Measurements from ENCODE around the gene FAT3. TPM values are rescaled to one million over a fixed set of nuclear protein-coding genes. Genes with fewer than 3 reads are reported as not detected.

Gene FAT3
- total RNA-seq, 1 experiment from 2014 or later, result 0.33 TPM

DNA sequence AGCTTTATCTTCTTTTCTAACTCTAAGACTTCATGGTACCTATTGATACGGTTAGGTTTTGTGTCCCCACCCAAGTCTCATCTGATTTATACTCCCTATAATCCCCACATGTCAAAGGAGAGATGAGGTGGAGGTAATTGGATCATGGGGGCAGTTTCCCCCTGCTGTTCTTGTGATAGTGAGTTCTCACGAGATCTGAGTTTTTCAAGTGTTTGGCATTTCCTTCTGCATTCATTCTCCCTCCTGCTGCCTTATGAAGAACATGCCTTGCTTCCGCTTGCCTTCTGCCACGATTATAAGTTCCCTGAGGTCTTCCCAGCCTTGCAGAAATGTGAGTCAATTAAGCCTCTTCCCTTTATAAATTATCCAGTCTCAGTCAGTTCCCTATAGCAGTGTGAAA, 5.1 kb upstream of the FAT3 start:
- H3K9me3 ChIP-seq (ENCODE audit: control insufficient read depth, insufficient read depth, low read depth, low read length), result no peaks in the 10 kb centered on the region
- H3K27me3 ChIP-seq (ENCODE audit: control insufficient read depth, insufficient read depth, low read length), result peaks cover 29% of the 10 kb centered on the region
- TF ChIP-seq TCF7L2 (IDR thresholded peaks at IDR 0.05; ENCODE audit: low read depth, low read length), result no peak
- TF ChIP-seq SIN3A (IDR thresholded peaks at IDR 0.05; ENCODE audit: borderline replicate concordance, insufficient read depth, low read depth, low read length), result no peak
- ChIA-PET POLR2A (no interaction called here), CTCF (no interaction called here)
- intact Hi-C loops (cut with micrococcal nuclease; ENCODE audit: unreplicated experiment), result no loop called here
- no peak overlapping the region for H3K27ac ChIP-seq (ENCODE audit: low read length)
- no TSS peak for BruUV-seq (replicated peaks)
- ATAC-seq (no peak), DNase-seq (ENCODE audit: low read depth, low spot score) (no peak)
- H3K4me1 ChIP-seq (ENCODE audit: control insufficient read depth, insufficient read depth, low read length), result no peaks in the 10 kb centered on the region
- no peaks in the 10 kb centered on the region for H3K36me3 ChIP-seq (ENCODE audit: control insufficient read depth, insufficient read depth, low read length)
- in situ Hi-C loops (cut with HindIII; ENCODE audit: low pct_unique_long_range_greater_than_20kb, low sequenced_read_pairs), result no loop called here
- H3K4me3 ChIP-seq (ENCODE audit: low read depth in 2 of 2, low read length in 2 of 2), result no peak overlapping the region

DNA sequence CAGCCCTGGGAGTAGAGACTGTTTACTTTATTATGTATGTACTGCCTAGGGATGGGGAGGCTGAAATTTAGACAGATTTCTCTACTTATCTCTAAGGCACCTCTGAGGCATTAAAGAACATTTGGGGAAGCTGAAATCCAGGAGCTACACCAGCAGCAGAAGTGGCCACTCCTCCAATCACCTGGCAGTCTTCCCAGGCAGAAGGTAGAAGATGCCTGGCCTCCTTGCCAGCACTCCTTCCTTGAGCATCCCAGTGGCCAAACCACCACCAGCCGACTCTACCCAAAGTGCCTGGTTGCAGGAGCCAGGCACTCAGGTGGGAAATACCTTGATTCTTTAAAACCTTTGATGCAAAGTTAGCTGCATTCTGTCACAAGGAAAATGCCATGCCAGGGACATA, 1.9 kb upstream of the FAT3 start:
- Histone ChIP-seq H3K27ac (ENCODE audit: low read length) (no peak overlapping the region), H3K9me3 (ENCODE audit: control insufficient read depth, insufficient read depth, low read depth, low read length) (no peaks in the 10 kb centered on the region), H3K36me3 (ENCODE audit: control insufficient read depth, insufficient read depth, low read length) (no peaks in the 10 kb centered on the region), H3K4me3 (ENCODE audit: low read depth in 2 of 2, low read length in 2 of 2) (no peak overlapping the region), H3K27me3 (ENCODE audit: control insufficient read depth, insufficient read depth, low read length) (peaks cover 41% of the 10 kb centered on the region), H3K4me1 (ENCODE audit: control insufficient read depth, insufficient read depth, low read length) (peaks cover 3% of the 10 kb centered on the region; the same call in 1 of the 2 replicates)
- no TSS peak for BruUV-seq (replicated peaks)
- in situ Hi-C loops (cut with HindIII; ENCODE audit: low pct_unique_long_range_greater_than_20kb, low sequenced_read_pairs), result no loop called here
- ATAC-seq, result no peak
- CTCF ChIA-PET, result interaction anchor here (0.6 kb wide), 1 partner anchor 705 kb away, joined by 3 read pairs; no protein-coding TSS in a partner anchor
- intact Hi-C loops (cut with micrococcal nuclease; ENCODE audit: unreplicated experiment), result no loop called here
- TF ChIP-seq, protein P1, sequence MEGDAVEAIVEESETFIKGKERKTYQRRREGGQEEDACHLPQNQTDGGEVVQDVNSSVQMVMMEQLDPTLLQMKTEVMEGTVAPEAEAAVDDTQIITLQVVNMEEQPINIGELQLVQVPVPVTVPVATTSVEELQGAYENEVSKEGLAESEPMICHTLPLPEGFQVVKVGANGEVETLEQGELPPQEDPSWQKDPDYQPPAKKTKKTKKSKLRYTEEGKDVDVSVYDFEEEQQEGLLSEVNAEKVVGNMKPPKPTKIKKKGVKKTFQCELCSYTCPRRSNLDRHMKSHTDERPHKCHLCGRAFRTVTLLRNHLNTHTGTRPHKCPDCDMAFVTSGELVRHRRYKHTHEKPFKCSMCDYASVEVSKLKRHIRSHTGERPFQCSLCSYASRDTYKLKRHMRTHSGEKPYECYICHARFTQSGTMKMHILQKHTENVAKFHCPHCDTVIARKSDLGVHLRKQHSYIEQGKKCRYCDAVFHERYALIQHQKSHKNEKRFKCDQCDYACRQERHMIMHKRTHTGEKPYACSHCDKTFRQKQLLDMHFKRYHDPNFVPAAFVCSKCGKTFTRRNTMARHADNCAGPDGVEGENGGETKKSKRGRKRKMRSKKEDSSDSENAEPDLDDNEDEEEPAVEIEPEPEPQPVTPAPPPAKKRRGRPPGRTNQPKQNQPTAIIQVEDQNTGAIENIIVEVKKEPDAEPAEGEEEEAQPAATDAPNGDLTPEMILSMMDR (IDR thresholded peaks at IDR 0.05), result no peak
- TF ChIP-seq SIN3A (IDR thresholded peaks at IDR 0.05; ENCODE audit: borderline replicate concordance, insufficient read depth, low read depth, low read length), result no peak
- TF ChIP-seq, protein P2, sequence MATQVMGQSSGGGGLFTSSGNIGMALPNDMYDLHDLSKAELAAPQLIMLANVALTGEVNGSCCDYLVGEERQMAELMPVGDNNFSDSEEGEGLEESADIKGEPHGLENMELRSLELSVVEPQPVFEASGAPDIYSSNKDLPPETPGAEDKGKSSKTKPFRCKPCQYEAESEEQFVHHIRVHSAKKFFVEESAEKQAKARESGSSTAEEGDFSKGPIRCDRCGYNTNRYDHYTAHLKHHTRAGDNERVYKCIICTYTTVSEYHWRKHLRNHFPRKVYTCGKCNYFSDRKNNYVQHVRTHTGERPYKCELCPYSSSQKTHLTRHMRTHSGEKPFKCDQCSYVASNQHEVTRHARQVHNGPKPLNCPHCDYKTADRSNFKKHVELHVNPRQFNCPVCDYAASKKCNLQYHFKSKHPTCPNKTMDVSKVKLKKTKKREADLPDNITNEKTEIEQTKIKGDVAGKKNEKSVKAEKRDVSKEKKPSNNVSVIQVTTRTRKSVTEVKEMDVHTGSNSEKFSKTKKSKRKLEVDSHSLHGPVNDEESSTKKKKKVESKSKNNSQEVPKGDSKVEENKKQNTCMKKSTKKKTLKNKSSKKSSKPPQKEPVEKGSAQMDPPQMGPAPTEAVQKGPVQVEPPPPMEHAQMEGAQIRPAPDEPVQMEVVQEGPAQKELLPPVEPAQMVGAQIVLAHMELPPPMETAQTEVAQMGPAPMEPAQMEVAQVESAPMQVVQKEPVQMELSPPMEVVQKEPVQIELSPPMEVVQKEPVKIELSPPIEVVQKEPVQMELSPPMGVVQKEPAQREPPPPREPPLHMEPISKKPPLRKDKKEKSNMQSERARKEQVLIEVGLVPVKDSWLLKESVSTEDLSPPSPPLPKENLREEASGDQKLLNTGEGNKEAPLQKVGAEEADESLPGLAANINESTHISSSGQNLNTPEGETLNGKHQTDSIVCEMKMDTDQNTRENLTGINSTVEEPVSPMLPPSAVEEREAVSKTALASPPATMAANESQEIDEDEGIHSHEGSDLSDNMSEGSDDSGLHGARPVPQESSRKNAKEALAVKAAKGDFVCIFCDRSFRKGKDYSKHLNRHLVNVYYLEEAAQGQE (IDR thresholded peaks at IDR 0.05; ENCODE audit: insufficient read depth in 1 of 2, low read depth in 2 of 2, low read length in 1 of 2), result no peak
- TF ChIP-seq TCF7L2 (IDR thresholded peaks at IDR 0.05; ENCODE audit: low read depth, low read length), result no peak
- no peak for DNase-seq (ENCODE audit: low read depth, low spot score)
- POLR2A ChIA-PET, result no interaction called here

DNA sequence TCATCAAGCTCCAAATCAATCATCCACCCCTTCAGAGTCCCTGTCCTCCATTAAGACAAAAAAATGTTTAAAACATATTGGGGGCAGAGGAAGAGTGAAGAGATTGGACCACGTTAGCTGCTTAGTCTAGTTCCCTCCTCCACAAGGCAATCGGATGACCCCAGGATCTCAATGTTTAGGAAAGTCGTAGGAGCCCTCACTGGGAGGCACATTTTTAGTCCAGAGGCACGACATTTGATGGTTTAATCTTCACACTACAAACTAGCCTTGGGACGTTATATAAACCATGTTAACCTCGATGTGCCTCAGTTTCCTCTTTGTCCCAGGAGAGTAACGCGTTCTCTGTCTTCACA, 588 bp upstream of the FAT3 start:
- DNase-seq (ENCODE audit: low read depth, low spot score), result no peak
- POLR2A ChIA-PET, result no interaction called here

More for the DNA sequence above, 588 bp upstream of the FAT3 start:
- BruUV-seq (replicated peaks), result no TSS peak
- H3K4me3 ChIP-seq (ENCODE audit: low read depth in 2 of 2, low read length in 2 of 2), result peak overlapping the region; percentile 39 to 40
- no peak overlapping the region for H3K27ac ChIP-seq (ENCODE audit: low read length)
- no peaks in the 10 kb centered on the region for H3K36me3 ChIP-seq (ENCODE audit: control insufficient read depth, insufficient read depth, low read length)
- CTCF ChIA-PET, result no interaction called here
- in situ Hi-C loops (cut with HindIII; ENCODE audit: low pct_unique_long_range_greater_than_20kb, low sequenced_read_pairs) (no loop called here), intact Hi-C loops (cut with micrococcal nuclease; ENCODE audit: unreplicated experiment) (no loop called here)
- ATAC-seq, result no peak
- TF ChIP-seq, protein P1 (IDR thresholded peaks at IDR 0.05), result no peak
- TF ChIP-seq TCF7L2 (IDR thresholded peaks at IDR 0.05; ENCODE audit: low read depth, low read length) (no peak), POLR2AphosphoS5 (IDR thresholded peaks at IDR 0.05; ENCODE audit: low read depth, low read length) (no peak), SIN3A (IDR thresholded peaks at IDR 0.05; ENCODE audit: borderline replicate concordance, insufficient read depth, low read depth, low read length) (no peak)
- TF ChIP-seq, protein P2 (IDR thresholded peaks at IDR 0.05; ENCODE audit: insufficient read depth in 1 of 2, low read depth in 2 of 2, low read length in 1 of 2), result no peak
- peaks cover 50% of the 10 kb centered on the region for H3K27me3 ChIP-seq (ENCODE audit: control insufficient read depth, insufficient read depth, low read length)
- H3K9me3 ChIP-seq (ENCODE audit: control insufficient read depth, insufficient read depth, low read depth, low read length), result no peaks in the 10 kb centered on the region
- H3K4me1 ChIP-seq (ENCODE audit: control insufficient read depth, insufficient read depth, low read length), result peaks cover 3% of the 10 kb centered on the region; the same call in 1 of the 2 replicates
